ENCODE data around the gene VRK1.

Gene VRK1

GRCh38 chr14:96751505-96751904, 45.7 kb upstream of the VRK1 start:
- TF ChIP-seq EZH2 (IDR thresholded peaks at IDR 0.05; ENCODE audit: borderline replicate concordance, low read depth, low read length, severe bottlenecking): no peak
- no peaks in the 10 kb centered on the region for H3K27me3 ChIP-seq (ENCODE audit: insufficient read depth, low read length, poor library complexity)
- ATAC-seq (ENCODE audit: insufficient read depth, low read depth): no peak
- no peaks in the 10 kb centered on the region for H3K79me2 ChIP-seq (ENCODE audit: insufficient read depth, low read length)
- no peaks in the 10 kb centered on the region for H3K36me3 ChIP-seq (ENCODE audit: insufficient read depth, low read length)
- no peaks in the 10 kb centered on the region for H3K9me3 ChIP-seq (ENCODE audit: insufficient read depth, low read length, severe bottlenecking)
- no peak overlapping the region for H2AFZ ChIP-seq (ENCODE audit: low read depth, low read length)
- H3K4me3 ChIP-seq (ENCODE audit: low read depth in 1 of 2, low read length in 2 of 2): no peak overlapping the region
- H3K9ac ChIP-seq (ENCODE audit: low read depth, low read length): no peak overlapping the region
- H4K20me1 ChIP-seq (ENCODE audit: insufficient read depth, low read length): no peaks in the 10 kb centered on the region
- H3K4me1 ChIP-seq (ENCODE audit: insufficient read depth, low read length): no peaks in the 10 kb centered on the region
- no peak overlapping the region for H3K27ac ChIP-seq (ENCODE audit: low read length)
- no peak for DNase-seq
- H3K4me2 ChIP-seq (ENCODE audit: insufficient read depth, low read length): no peak overlapping the region

- Histone ChIP-seq H3K9ac (ENCODE audit: low read depth, low read length) (no peak overlapping the region), H3K36me3 (ENCODE audit: insufficient read depth, low read length) (no peaks in the 10 kb centered on the region), H3K4me1 (ENCODE audit: insufficient read depth, low read length) (no peaks in the 10 kb centered on the region), H3K27me3 (ENCODE audit: insufficient read depth, low read length, poor library complexity) (no peaks in the 10 kb centered on the region), H3K79me2 (ENCODE audit: insufficient read depth, low read length) (no peaks in the 10 kb centered on the region), H3K9me3 (ENCODE audit: insufficient read depth, low read length, severe bottlenecking) (no peaks in the 10 kb centered on the region), H3K4me2 (ENCODE audit: insufficient read depth, low read length) (no peak overlapping the region), H2AFZ (ENCODE audit: low read depth, low read length) (no peak overlapping the region), H3K27ac (ENCODE audit: low read length) (no peak overlapping the region), H3K4me3 (ENCODE audit: low read depth in 1 of 2, low read length in 2 of 2) (no peak overlapping the region), H4K20me1 (ENCODE audit: insufficient read depth, low read length) (no peaks in the 10 kb centered on the region)
- TF ChIP-seq EZH2 (IDR thresholded peaks at IDR 0.05; ENCODE audit: borderline replicate concordance, low read depth, low read length, severe bottlenecking) (no peak), CTCF (IDR thresholded peaks at IDR 0.05; ENCODE audit: borderline replicate concordance, extremely low read depth, low read length, poor library complexity, severe bottlenecking) (no peak)
- no peak for DNase-seq
- no peak for ATAC-seq (ENCODE audit: insufficient read depth, low read depth)
These were observed 45.1 kb upstream of the VRK1 start for GRCh38 chr14:96752125-96752524.

- TF ChIP-seq CTCF (IDR thresholded peaks at IDR 0.05; ENCODE audit: borderline replicate concordance, extremely low read depth, low read length, poor library complexity, severe bottlenecking) (no peak), EZH2 (IDR thresholded peaks at IDR 0.05; ENCODE audit: borderline replicate concordance, low read depth, low read length, severe bottlenecking) (no peak)
- no peaks in the 10 kb centered on the region for H3K27me3 ChIP-seq (ENCODE audit: insufficient read depth, low read length, poor library complexity)
- no peak for DNase-seq
These were observed 44.6 kb upstream of the VRK1 start for GRCh38 chr14:96752594-96752993.

GRCh38 chr14:96754162-96754844, 42.9 kb upstream of the VRK1 start:
- Histone ChIP-seq H3K9me3 (ENCODE audit: insufficient read depth, low read length, severe bottlenecking) (no peaks in the 10 kb centered on the region), H3K79me2 (ENCODE audit: insufficient read depth, low read length) (no peaks in the 10 kb centered on the region), H3K27ac (ENCODE audit: low read length) (no peak overlapping the region), H2AFZ (ENCODE audit: low read depth, low read length) (no peak overlapping the region), H3K4me1 (ENCODE audit: insufficient read depth, low read length) (no peaks in the 10 kb centered on the region), H3K4me3 (ENCODE audit: low read depth in 1 of 2, low read length in 2 of 2) (no peak overlapping the region), H3K36me3 (ENCODE audit: insufficient read depth, low read length) (no peaks in the 10 kb centered on the region), H3K9ac (ENCODE audit: low read depth, low read length) (no peak overlapping the region), H3K4me2 (ENCODE audit: insufficient read depth, low read length) (no peak overlapping the region), H3K27me3 (ENCODE audit: insufficient read depth, low read length, poor library complexity) (no peaks in the 10 kb centered on the region), H4K20me1 (ENCODE audit: insufficient read depth, low read length) (no peaks in the 10 kb centered on the region)
- ATAC-seq (ENCODE audit: insufficient read depth, low read depth) (no peak), DNase-seq (no peak)
- TF ChIP-seq EZH2 (IDR thresholded peaks at IDR 0.05; ENCODE audit: borderline replicate concordance, low read depth, low read length, severe bottlenecking): no peak
- no peak for TF ChIP-seq CTCF (IDR thresholded peaks at IDR 0.05; ENCODE audit: borderline replicate concordance, extremely low read depth, low read length, poor library complexity, severe bottlenecking)

More at GRCh38 chr14:96752594-96752993, 44.6 kb upstream of the VRK1 start:
- H4K20me1 ChIP-seq (ENCODE audit: insufficient read depth, low read length): no peaks in the 10 kb centered on the region
- ATAC-seq (ENCODE audit: insufficient read depth, low read depth): no peak
- H3K4me3 ChIP-seq (ENCODE audit: low read depth in 1 of 2, low read length in 2 of 2): no peak overlapping the region
- no peaks in the 10 kb centered on the region for H3K36me3 ChIP-seq (ENCODE audit: insufficient read depth, low read length)
- H3K9ac ChIP-seq (ENCODE audit: low read depth, low read length): no peak overlapping the region
- no peaks in the 10 kb centered on the region for H3K79me2 ChIP-seq (ENCODE audit: insufficient read depth, low read length)
- H3K4me2 ChIP-seq (ENCODE audit: insufficient read depth, low read length): no peak overlapping the region
- no peaks in the 10 kb centered on the region for H3K9me3 ChIP-seq (ENCODE audit: insufficient read depth, low read length, severe bottlenecking)
- no peaks in the 10 kb centered on the region for H3K4me1 ChIP-seq (ENCODE audit: insufficient read depth, low read length)
- H3K27ac ChIP-seq (ENCODE audit: low read length): no peak overlapping the region
- H2AFZ ChIP-seq (ENCODE audit: low read depth, low read length): no peak overlapping the region

Data from DND-41 (cell line).